ENCODE measurements around the gene RFX1.
A peak's percentile ranks its signal among the peaks of the same experiment; 100 is the strongest.

The RFX1 gene

GRCh38 chr19:14006766-14007562 lies 844 bp upstream of the RFX1 start:
- TF ChIP-seq FOXM1 (IDR thresholded peaks at IDR 0.05; ENCODE audit: borderline replicate concordance, low read depth) (no peak), YY1 (IDR thresholded peaks at IDR 0.05; ENCODE audit: low read depth) (0 out of 2 replicates have a peak, but pooled peaks have one; percentile 40), TEAD4 (IDR thresholded peaks at IDR 0.05) (peak; percentile 43), TAF1 (IDR thresholded peaks at IDR 0.05; ENCODE audit: low read depth) (peak; percentile 72), MAX (IDR thresholded peaks at IDR 0.05) (peak; percentile 65), EGR1 (IDR thresholded peaks at IDR 0.05) (no peak), ZBTB7A (IDR thresholded peaks at IDR 0.05; ENCODE audit: low read depth) (peak; percentile 96), CREB1 (IDR thresholded peaks at IDR 0.05; ENCODE audit: low read depth) (peak; percentile 98), RAD21 (IDR thresholded peaks at IDR 0.05; ENCODE audit: low read depth) (no peak), TCF12 (IDR thresholded peaks at IDR 0.05; ENCODE audit: low read depth) (peak; percentile 73)

DNA sequence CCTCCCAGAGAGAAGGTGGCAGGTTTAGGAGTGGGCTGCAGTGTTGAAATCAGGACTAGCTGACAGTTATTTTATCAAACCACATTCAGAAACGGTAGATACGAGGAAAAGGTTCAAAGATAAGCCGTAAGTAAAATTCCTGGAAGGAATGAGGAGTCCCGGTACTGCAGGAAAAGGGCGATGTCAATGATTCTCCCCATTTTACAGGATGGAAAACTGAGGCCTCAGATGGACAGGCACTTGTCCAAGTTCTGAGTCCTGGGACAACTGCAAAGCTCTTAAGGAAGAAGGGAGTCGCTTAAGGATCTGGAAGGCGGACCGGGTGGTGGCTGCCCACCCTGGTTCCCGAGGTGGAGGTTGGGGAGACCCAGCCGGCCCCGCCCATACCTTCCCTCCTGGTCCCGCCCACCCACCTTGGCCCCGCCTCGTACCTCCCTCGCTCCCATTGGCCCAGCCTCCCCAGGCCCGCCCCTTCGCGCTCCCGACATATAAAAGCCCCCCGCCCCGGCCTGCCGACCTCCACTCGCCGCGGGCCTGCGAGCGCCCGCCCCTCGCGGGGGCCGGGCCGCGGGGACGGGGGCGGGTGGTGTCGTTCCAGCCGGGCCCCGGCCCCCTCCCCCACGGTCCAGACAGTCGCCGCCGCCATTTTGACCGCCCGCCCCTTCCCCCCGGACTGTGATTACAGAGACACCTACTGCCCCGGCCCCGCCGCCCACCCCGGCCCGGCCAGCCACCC lies 603 bp downstream of the RFX1 start:
- no peak; the same call in 1 of the 2 replicates for TF ChIP-seq TCF12 (IDR thresholded peaks at IDR 0.05; ENCODE audit: low read depth)
- TF ChIP-seq, protein P1, sequence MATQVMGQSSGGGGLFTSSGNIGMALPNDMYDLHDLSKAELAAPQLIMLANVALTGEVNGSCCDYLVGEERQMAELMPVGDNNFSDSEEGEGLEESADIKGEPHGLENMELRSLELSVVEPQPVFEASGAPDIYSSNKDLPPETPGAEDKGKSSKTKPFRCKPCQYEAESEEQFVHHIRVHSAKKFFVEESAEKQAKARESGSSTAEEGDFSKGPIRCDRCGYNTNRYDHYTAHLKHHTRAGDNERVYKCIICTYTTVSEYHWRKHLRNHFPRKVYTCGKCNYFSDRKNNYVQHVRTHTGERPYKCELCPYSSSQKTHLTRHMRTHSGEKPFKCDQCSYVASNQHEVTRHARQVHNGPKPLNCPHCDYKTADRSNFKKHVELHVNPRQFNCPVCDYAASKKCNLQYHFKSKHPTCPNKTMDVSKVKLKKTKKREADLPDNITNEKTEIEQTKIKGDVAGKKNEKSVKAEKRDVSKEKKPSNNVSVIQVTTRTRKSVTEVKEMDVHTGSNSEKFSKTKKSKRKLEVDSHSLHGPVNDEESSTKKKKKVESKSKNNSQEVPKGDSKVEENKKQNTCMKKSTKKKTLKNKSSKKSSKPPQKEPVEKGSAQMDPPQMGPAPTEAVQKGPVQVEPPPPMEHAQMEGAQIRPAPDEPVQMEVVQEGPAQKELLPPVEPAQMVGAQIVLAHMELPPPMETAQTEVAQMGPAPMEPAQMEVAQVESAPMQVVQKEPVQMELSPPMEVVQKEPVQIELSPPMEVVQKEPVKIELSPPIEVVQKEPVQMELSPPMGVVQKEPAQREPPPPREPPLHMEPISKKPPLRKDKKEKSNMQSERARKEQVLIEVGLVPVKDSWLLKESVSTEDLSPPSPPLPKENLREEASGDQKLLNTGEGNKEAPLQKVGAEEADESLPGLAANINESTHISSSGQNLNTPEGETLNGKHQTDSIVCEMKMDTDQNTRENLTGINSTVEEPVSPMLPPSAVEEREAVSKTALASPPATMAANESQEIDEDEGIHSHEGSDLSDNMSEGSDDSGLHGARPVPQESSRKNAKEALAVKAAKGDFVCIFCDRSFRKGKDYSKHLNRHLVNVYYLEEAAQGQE (IDR thresholded peaks at IDR 0.05; ENCODE audit: low read depth): no peak
- TF ChIP-seq ZBTB7A (IDR thresholded peaks at IDR 0.05; ENCODE audit: low read depth): no peak
- no peak for TF ChIP-seq RAD21 (IDR thresholded peaks at IDR 0.05; ENCODE audit: low read depth)
- no peak for TF ChIP-seq EP300 (IDR thresholded peaks at IDR 0.05; ENCODE audit: borderline replicate concordance)
- no peak for TF ChIP-seq FOXM1 (IDR thresholded peaks at IDR 0.05; ENCODE audit: borderline replicate concordance, low read depth)
- TF ChIP-seq NFIC (IDR thresholded peaks at IDR 0.05): no peak
- no peak for TF ChIP-seq TAF1 (IDR thresholded peaks at IDR 0.05; ENCODE audit: low read depth)
- TF ChIP-seq EGR1 (IDR thresholded peaks at IDR 0.05): 0 out of 2 replicates have a peak, but pooled peaks have one; percentile 45

GRCh38 chr19:14004619-14005348 lies 1.3 kb downstream of the RFX1 start:
- TF ChIP-seq TCF12 (IDR thresholded peaks at IDR 0.05; ENCODE audit: low read depth) (no peak), EGR1 (IDR thresholded peaks at IDR 0.05) (no peak), USF1 (IDR thresholded peaks at IDR 0.05) (no peak), ZBTB7A (IDR thresholded peaks at IDR 0.05; ENCODE audit: low read depth) (no peak), FOXM1 (IDR thresholded peaks at IDR 0.05; ENCODE audit: borderline replicate concordance, low read depth) (no peak)

DNA sequence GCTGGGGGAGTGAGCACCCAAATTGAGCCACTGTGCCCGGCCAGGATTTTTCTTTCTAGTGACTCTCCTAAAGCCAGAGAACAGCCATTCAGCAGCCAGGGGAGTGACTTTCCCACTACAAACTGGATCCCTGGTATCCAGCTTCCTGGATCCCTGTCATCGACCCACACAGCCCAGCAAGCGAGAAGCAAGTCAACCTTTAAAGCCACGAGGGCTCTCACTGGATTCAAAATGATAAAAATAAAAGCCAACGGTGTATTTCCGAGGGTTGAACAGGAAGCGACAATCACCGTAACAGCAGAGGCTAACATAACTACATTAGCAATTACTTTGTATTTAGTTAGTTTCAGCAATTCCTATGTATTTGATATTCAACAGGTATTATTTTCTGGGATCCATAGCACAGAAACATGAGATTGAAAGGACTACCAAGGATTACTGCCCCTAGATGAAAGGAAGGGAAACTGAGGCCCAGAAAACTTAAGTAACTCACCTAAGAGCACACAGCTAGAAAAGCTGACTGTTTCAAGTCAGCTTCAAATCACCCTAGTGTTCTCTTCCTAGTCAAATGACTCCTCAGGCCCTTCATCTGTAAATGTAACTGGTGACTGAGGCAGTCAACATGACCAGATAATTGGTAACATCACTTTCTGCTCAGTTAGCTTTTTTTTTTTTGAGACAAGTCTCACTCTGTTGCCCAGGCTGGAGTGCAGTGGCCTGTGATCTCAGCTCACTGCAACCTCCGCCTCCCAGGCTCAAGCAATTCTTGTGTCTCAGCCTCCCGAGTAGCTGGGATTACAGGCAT lies 2.7 kb downstream of the RFX1 start:
- TF ChIP-seq EP300 (IDR thresholded peaks at IDR 0.05; ENCODE audit: borderline replicate concordance): no peak
- no peak for TF ChIP-seq RAD21 (IDR thresholded peaks at IDR 0.05; ENCODE audit: low read depth)
- TF ChIP-seq CREB1 (IDR thresholded peaks at IDR 0.05; ENCODE audit: low read depth): no peak
- TF ChIP-seq TEAD4 (IDR thresholded peaks at IDR 0.05): no peak
- no peak for TF ChIP-seq CEBPB (IDR thresholded peaks at IDR 0.05)
- TF ChIP-seq USF1 (IDR thresholded peaks at IDR 0.05): no peak
- TF ChIP-seq, protein P1 (IDR thresholded peaks at IDR 0.05; ENCODE audit: low read depth): no peak

Data from Ishikawa (cell line).